ENCODE data around the gene ENAH. TPM values are rescaled to one million over a fixed set of nuclear protein-coding genes. Genes with fewer than 3 reads are reported as not detected.

ENAH gene
- polyA plus RNA-seq, 1 donor (not counting 4 experiments of a cell fraction or from before 2014, with no cell fraction given): 61.0 TPM

DNA sequence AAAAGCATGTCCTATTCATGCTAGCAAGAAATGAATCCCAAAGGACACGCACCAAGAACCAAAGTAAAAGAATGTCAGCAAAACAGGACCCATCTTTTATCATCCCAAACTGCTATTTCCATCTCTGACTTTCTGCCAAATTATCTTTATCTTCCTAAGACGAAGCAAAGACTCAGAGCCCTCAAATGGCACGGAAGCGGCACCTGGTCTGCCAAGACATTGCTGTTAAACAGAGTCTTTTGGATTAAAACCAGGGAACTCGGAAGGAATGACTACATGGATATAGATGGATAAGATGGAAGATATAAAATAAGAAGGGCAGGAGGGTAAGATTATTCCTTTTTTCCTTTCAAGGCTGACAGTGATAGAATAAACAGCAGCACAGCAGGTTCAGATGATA, 164.2 kb downstream of the ENAH start:
- Histone ChIP-seq H4K20me1 (ENCODE audit: control insufficient read depth, extremely low read depth, insufficient read depth, low read length) (no peaks in the 10 kb centered on the region), H3K4me3 (ENCODE audit: control insufficient read depth in 2 of 3, extremely low read depth in 1 of 3, insufficient read depth in 2 of 3, low read depth in 1 of 3, low read length in 3 of 3) (no peak overlapping the region), H3K79me2 (ENCODE audit: control insufficient read depth, insufficient read depth, low read length) (no peaks in the 10 kb centered on the region), H3K4me2 (ENCODE audit: control insufficient read depth, extremely low read depth, insufficient read depth, low read depth, low read length) (no peak overlapping the region), H3K9me1 (ENCODE audit: control insufficient read depth, extremely low read depth, insufficient read depth, low read length) (no peaks in the 10 kb centered on the region), H2AFZ (ENCODE audit: control insufficient read depth, low read length) (no peak overlapping the region), H3K9me3 (ENCODE audit: control insufficient read depth, low read depth, low read length) (no peaks in the 10 kb centered on the region), H3K9ac (ENCODE audit: control insufficient read depth, extremely low read depth, insufficient read depth, low read length) (no peak overlapping the region), H3K4me1 (ENCODE audit: control insufficient read depth, extremely low read depth, insufficient read depth, low read length) (no peaks in the 10 kb centered on the region), H3K27ac (ENCODE audit: control insufficient read depth, insufficient read depth, low read length) (no peak overlapping the region), H3K36me3 (ENCODE audit: control insufficient read depth in 2 of 2, extremely low read depth in 1 of 2, insufficient read depth in 2 of 2, low read length in 2 of 2) (no peaks in the 10 kb centered on the region), H3K27me3 (ENCODE audit: control insufficient read depth, extremely low read depth, insufficient read depth, low read length) (no peaks in the 10 kb centered on the region)
- DNase-seq (ENCODE audit: low read depth, low spot score) (no peak), FAIRE-seq (no peak)
- TF ChIP-seq, protein P1, sequence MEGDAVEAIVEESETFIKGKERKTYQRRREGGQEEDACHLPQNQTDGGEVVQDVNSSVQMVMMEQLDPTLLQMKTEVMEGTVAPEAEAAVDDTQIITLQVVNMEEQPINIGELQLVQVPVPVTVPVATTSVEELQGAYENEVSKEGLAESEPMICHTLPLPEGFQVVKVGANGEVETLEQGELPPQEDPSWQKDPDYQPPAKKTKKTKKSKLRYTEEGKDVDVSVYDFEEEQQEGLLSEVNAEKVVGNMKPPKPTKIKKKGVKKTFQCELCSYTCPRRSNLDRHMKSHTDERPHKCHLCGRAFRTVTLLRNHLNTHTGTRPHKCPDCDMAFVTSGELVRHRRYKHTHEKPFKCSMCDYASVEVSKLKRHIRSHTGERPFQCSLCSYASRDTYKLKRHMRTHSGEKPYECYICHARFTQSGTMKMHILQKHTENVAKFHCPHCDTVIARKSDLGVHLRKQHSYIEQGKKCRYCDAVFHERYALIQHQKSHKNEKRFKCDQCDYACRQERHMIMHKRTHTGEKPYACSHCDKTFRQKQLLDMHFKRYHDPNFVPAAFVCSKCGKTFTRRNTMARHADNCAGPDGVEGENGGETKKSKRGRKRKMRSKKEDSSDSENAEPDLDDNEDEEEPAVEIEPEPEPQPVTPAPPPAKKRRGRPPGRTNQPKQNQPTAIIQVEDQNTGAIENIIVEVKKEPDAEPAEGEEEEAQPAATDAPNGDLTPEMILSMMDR (optimal IDR thresholded peaks at IDR 0.05 in 1 of 3, IDR thresholded peaks at IDR 0.05 in 1 of 3, conservative IDR thresholded peaks at IDR 0.05 in 1 of 3; ENCODE audit: extremely low read depth in 1 of 3, insufficient read depth in 2 of 3, low read length in 3 of 3): no peak
- no peak for TF ChIP-seq EZH2 (IDR thresholded peaks at IDR 0.05; ENCODE audit: low read length)
- dilution Hi-C loops (cut with MboI; ENCODE audit: extremely low pct_ligation_motif_present, low sequenced_read_pairs): no loop called here

DNA sequence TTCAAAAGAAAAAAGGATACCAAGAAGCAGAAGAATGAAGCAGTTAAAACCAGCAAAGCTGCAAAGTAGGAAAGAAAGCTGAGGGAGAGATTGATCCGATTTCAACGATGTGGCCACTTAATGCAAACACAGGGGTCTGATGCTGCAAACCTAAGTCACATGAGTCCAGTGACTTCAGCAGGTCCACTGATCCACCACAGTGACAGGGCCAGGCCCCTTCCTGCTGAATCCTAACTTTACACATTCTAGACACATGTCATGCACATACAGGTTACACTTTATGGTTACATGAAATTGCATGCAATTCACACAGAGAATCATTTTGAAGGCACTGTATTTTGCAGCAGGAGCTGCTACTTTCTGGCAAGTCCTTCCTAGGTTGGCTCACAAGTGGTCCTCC, 166.1 kb downstream of the ENAH start:
- DNase-seq (ENCODE audit: low read depth, low spot score): no peak
- no peak for FAIRE-seq
- Histone ChIP-seq H3K27ac (ENCODE audit: control insufficient read depth, insufficient read depth, low read length) (no peak overlapping the region), H3K79me2 (ENCODE audit: control insufficient read depth, insufficient read depth, low read length) (no peaks in the 10 kb centered on the region), H3K4me1 (ENCODE audit: control insufficient read depth, extremely low read depth, insufficient read depth, low read length) (no peaks in the 10 kb centered on the region), H2AFZ (ENCODE audit: control insufficient read depth, low read length) (no peak overlapping the region), H4K20me1 (ENCODE audit: control insufficient read depth, extremely low read depth, insufficient read depth, low read length) (no peaks in the 10 kb centered on the region), H3K9me3 (ENCODE audit: control insufficient read depth, low read depth, low read length) (no peaks in the 10 kb centered on the region), H3K9ac (ENCODE audit: control insufficient read depth, extremely low read depth, insufficient read depth, low read length) (no peak overlapping the region), H3K36me3 (ENCODE audit: control insufficient read depth in 2 of 2, extremely low read depth in 1 of 2, insufficient read depth in 2 of 2, low read length in 2 of 2) (no peaks in the 10 kb centered on the region), H3K27me3 (ENCODE audit: control insufficient read depth, extremely low read depth, insufficient read depth, low read length) (no peaks in the 10 kb centered on the region), H3K4me2 (ENCODE audit: control insufficient read depth, extremely low read depth, insufficient read depth, low read depth, low read length) (no peak overlapping the region), H3K9me1 (ENCODE audit: control insufficient read depth, extremely low read depth, insufficient read depth, low read length) (no peaks in the 10 kb centered on the region), H3K4me3 (ENCODE audit: control insufficient read depth in 2 of 3, extremely low read depth in 1 of 3, insufficient read depth in 2 of 3, low read depth in 1 of 3, low read length in 3 of 3) (no peak overlapping the region)
- dilution Hi-C loops (cut with MboI; ENCODE audit: extremely low pct_ligation_motif_present, low sequenced_read_pairs): no loop called here
- TF ChIP-seq, protein P1 (optimal IDR thresholded peaks at IDR 0.05 in 1 of 3, IDR thresholded peaks at IDR 0.05 in 1 of 3, conservative IDR thresholded peaks at IDR 0.05 in 1 of 3; ENCODE audit: extremely low read depth in 1 of 3, insufficient read depth in 2 of 3, low read length in 3 of 3): no peak
